Fibroblast of lung (primary cell): ENCODE measurements around the gene GRIA1. TPM values are rescaled to one million over a fixed set of nuclear protein-coding genes. Genes with fewer than 3 reads are reported as not detected.

Experiments used
- DNase-seq, 2 donors: peaks; one replicate each; pipeline versions ENCODE4 v3.0.0 to v3.0.0-alpha.2; 2010; ENCODE audit warnings: low read depth in 2 of 2
- H2AFZ ChIP-seq: 2 replicates; pipeline ENCODE4 v1.5.1; 2012; ENCODE audit warnings: low read length, control low read depth, inconsistent platforms
- H3K27ac ChIP-seq: 2 replicates; pipeline ENCODE4 v1.5.1; 2011; ENCODE audit warnings: low read length, control low read depth; ENCODE audit not compliant: insufficient read depth
- H3K27me3 ChIP-seq: 2 replicates; pipeline ENCODE4 v1.5.1; 2011; ENCODE audit warnings: mild to moderate bottlenecking, low read length; ENCODE audit not compliant: control insufficient read depth, insufficient read depth
- H3K36me3 ChIP-seq: 2 replicates; pipeline ENCODE4 v1.5.1; 2011; ENCODE audit warnings: low read length; ENCODE audit not compliant: control insufficient read depth, insufficient read depth
- H3K4me1 ChIP-seq: 2 replicates; pipeline ENCODE4 v1.5.1; 2011; ENCODE audit warnings: low read length; ENCODE audit not compliant: control insufficient read depth, insufficient read depth; ENCODE audit errors: extremely low read depth
- H3K4me2 ChIP-seq: 2 replicates; pipeline ENCODE4 v1.5.1; 2011; ENCODE audit warnings: low read length, control low read depth; ENCODE audit not compliant: insufficient read depth; ENCODE audit errors: extremely low read depth
- H3K4me3 ChIP-seq, 4 experiments: fragments of 200-600 bp in 1 of 4; sonication (generic) in 1 of 4; replicated peaks in 1 of 4; 2 replicates each; pipeline ENCODE4 v1.5.1; 2011 to 2016; ENCODE audit warnings: low read length in 4 of 4, low read depth in 3 of 4, mild to moderate bottlenecking in 3 of 4, control low read depth in 2 of 4, inconsistent platforms in 1 of 4, mixed read lengths in 1 of 4; ENCODE audit not compliant: insufficient read depth in 1 of 4; ENCODE audit errors: control extremely low read depth in 1 of 4
- H3K79me2 ChIP-seq: 2 replicates; pipeline ENCODE4 v1.5.1; 2012; ENCODE audit warnings: mild to moderate bottlenecking, low read length, inconsistent platforms; ENCODE audit not compliant: control insufficient read depth, insufficient read depth
- H3K9ac ChIP-seq: 2 replicates; pipeline ENCODE4 v1.5.1; 2011; ENCODE audit warnings: mild to moderate bottlenecking, low read length, control low read depth; ENCODE audit not compliant: insufficient read depth
- H3K9me3 ChIP-seq: 2 replicates; pipeline ENCODE4 v1.5.1; 2012; ENCODE audit warnings: low read depth, low read length; ENCODE audit not compliant: control insufficient read depth, insufficient read depth
- H4K20me1 ChIP-seq: 2 replicates; pipeline ENCODE4 v1.5.1; 2011; ENCODE audit warnings: low read length; ENCODE audit not compliant: control insufficient read depth, insufficient read depth; ENCODE audit errors: extremely low read depth
- EZH2 ChIP-seq: IDR thresholded peaks from 2 replicates; pipeline ENCODE4 v1.5.1; 2012; ENCODE audit warnings: low read length, control low read depth, mild to moderate bottlenecking; ENCODE audit errors: missing control alignments
- polyA plus RNA-seq, 2 donors: library from polyadenylated mRNA; depleted of rRNA in 1 of 2; stranded (reverse) in 1 of 2; unstranded in 1 of 2; fragments of >200 nt; gene quantifications; 2 replicates each; pipeline ENCODE4 v1.2.1, GENCODE V29; 2011 to 2012; ENCODE audit warnings: missing spikeins in 1 of 2
- total RNA-seq: library from RNA; depleted of rRNA; stranded (reverse); fragments of >200 nt; gene quantifications from 2 replicates; pipeline ENCODE4 v1.2.1, GENCODE V29; 2014
- TF ChIP-seq, protein P1 (sequence below), 2 donors: IDR thresholded peaks in 1 of 2; conservative IDR thresholded peaks in 1 of 2; 1 replicate in 1 of 2; 2 replicates in 1 of 2; pipeline ENCODE4 v1.5.1; 2011 to 2012; ENCODE audit warnings: low read length in 2 of 2, control low read depth in 1 of 2, inconsistent platforms in 1 of 2, low read depth in 1 of 2, mild to moderate bottlenecking in 1 of 2

The GRIA1 gene
- total and polyA plus RNA-seq, 2 donors (not counting 1 experiment from before 2014, with no cell fraction given), result 2.0 to 4.5 TPM

DNA sequence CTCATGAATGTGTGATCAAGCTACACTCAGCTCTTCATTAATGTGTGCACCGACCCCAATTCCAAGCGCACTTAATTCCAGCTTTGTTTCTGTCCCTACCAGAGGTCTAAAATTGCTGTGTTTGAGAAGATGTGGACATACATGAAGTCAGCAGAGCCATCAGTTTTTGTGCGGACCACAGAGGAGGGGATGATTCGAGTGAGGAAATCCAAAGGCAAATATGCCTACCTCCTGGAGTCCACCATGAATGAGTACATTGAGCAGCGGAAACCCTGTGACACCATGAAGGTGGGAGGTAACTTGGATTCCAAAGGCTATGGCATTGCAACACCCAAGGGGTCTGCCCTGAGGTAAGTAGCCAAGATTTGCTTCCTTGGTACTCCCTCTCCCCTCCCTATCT lies 279.6 kb downstream of the GRIA1 start:
- no peak overlapping the region for H3K27ac ChIP-seq
- no peak overlapping the region for H3K4me2 ChIP-seq
- no peaks in the 10 kb centered on the region for H3K4me1 ChIP-seq
- H2AFZ ChIP-seq, result no peak overlapping the region
- H3K36me3 ChIP-seq, result no peaks in the 10 kb centered on the region
- H3K27me3 ChIP-seq, result no peaks in the 10 kb centered on the region
- H3K4me3 ChIP-seq, result no peak overlapping the region
- TF ChIP-seq, protein P1, sequence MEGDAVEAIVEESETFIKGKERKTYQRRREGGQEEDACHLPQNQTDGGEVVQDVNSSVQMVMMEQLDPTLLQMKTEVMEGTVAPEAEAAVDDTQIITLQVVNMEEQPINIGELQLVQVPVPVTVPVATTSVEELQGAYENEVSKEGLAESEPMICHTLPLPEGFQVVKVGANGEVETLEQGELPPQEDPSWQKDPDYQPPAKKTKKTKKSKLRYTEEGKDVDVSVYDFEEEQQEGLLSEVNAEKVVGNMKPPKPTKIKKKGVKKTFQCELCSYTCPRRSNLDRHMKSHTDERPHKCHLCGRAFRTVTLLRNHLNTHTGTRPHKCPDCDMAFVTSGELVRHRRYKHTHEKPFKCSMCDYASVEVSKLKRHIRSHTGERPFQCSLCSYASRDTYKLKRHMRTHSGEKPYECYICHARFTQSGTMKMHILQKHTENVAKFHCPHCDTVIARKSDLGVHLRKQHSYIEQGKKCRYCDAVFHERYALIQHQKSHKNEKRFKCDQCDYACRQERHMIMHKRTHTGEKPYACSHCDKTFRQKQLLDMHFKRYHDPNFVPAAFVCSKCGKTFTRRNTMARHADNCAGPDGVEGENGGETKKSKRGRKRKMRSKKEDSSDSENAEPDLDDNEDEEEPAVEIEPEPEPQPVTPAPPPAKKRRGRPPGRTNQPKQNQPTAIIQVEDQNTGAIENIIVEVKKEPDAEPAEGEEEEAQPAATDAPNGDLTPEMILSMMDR (conservative IDR thresholded peaks at IDR 0.05 in 1 of 2, IDR thresholded peaks at IDR 0.05 in 1 of 2; ENCODE audit: low read depth in 1 of 2, low read length in 2 of 2), result no peak
- no peak for TF ChIP-seq EZH2
- no peak overlapping the region for H3K9ac ChIP-seq
- DNase-seq, result no peak
- H3K9me3 ChIP-seq, result no peaks in the 10 kb centered on the region
- H4K20me1 ChIP-seq, result no peaks in the 10 kb centered on the region
- no peaks in the 10 kb centered on the region for H3K79me2 ChIP-seq

DNA sequence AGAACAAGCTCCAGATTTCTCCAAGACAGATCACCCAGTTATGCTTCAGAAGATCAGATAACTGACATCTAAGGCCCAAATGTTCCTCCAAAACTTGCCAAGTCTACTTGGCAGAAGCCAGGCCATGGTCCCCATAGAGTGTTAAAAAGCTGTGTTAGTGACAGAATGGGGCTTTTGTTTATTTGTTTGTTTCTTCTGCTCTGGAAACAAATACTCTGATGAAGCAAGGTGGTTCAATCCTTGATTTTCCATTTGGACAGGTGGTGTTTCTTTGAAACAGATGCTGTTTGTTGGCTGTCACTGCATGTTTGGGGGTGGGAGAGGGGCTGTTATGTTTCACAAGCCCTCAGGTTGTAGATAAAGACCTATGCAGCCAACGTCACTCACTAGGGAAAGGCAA lies 284.2 kb downstream of the GRIA1 start:
- H4K20me1 ChIP-seq, result no peaks in the 10 kb centered on the region
- no peak overlapping the region for H3K4me2 ChIP-seq
- no peaks in the 10 kb centered on the region for H3K27me3 ChIP-seq
- H3K9me3 ChIP-seq, result no peaks in the 10 kb centered on the region
- H3K4me1 ChIP-seq, result no peaks in the 10 kb centered on the region
- no peaks in the 10 kb centered on the region for H3K36me3 ChIP-seq
- H3K4me3 ChIP-seq, result no peak overlapping the region
- no peak overlapping the region for H3K9ac ChIP-seq
- H3K27ac ChIP-seq, result no peak overlapping the region
- TF ChIP-seq, protein P1 (conservative IDR thresholded peaks at IDR 0.05 in 1 of 2, IDR thresholded peaks at IDR 0.05 in 1 of 2; ENCODE audit: low read depth in 1 of 2, low read length in 2 of 2), result no peak
- TF ChIP-seq EZH2, result no peak
- DNase-seq, result no peak
- no peak overlapping the region for H2AFZ ChIP-seq
- H3K79me2 ChIP-seq, result no peaks in the 10 kb centered on the region

DNA sequence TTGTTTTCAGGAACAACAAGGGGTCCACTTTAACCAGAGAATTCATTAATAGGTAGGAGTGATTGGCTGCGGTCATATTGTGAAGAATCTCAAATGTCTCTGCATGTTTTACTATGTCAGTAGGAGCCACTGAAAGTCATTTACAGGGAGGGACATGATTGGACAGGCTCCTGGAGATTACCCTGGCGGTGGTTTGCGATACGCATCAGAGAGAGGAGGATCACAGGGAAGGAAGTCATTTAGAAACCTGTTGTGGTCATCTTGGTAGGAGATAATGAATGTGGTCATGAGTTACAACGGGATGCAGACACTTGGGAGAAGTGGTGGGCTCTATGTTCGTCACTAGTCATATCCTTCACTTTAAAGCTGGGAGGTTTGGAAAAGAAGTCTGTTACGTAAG lies 285.5 kb downstream of the GRIA1 start:
- H3K27me3 ChIP-seq, result no peaks in the 10 kb centered on the region
- no peaks in the 10 kb centered on the region for H3K36me3 ChIP-seq
- TF ChIP-seq, protein P1 (conservative IDR thresholded peaks at IDR 0.05 in 1 of 2, IDR thresholded peaks at IDR 0.05 in 1 of 2; ENCODE audit: low read depth in 1 of 2, low read length in 2 of 2), result no peak
- no peak for TF ChIP-seq EZH2
- no peak overlapping the region for H3K9ac ChIP-seq
- no peak overlapping the region for H3K4me2 ChIP-seq
- no peak overlapping the region for H2AFZ ChIP-seq
- H3K4me1 ChIP-seq, result no peaks in the 10 kb centered on the region
- no peaks in the 10 kb centered on the region for H3K79me2 ChIP-seq
- H3K9me3 ChIP-seq, result no peaks in the 10 kb centered on the region
- H4K20me1 ChIP-seq, result no peaks in the 10 kb centered on the region
- no peak for DNase-seq
- H3K27ac ChIP-seq, result no peak overlapping the region
- H3K4me3 ChIP-seq, result no peak overlapping the region
